GM10266 (cell line): Measurements from ENCODE around the gene DIS3L2.

Experiments used
- DNase-seq: peaks from one replicate; pipeline ENCODE4 v3.0.0; 2012; ENCODE audit errors: extremely low spot score
- CTCF ChIP-seq: IDR thresholded peaks from 2 replicates; pipeline ENCODE4 v1.5.1; 2012; ENCODE audit warnings: mild to moderate bottlenecking, low read depth; ENCODE audit not compliant: control insufficient read depth, insufficient read depth; ENCODE audit errors: missing control alignments

The DIS3L2 gene

GRCh38 chr2:232009639-232010274 is 48.2 kb downstream of the DIS3L2 start:
- DNase-seq = no peak
- no peak for TF ChIP-seq CTCF

GRCh38 chr2:232013701-232014353 is 52.3 kb downstream of the DIS3L2 start:
- TF ChIP-seq CTCF = no peak
- peak; percentile 16 for DNase-seq

GRCh38 chr2:232014681-232015080 is 53.2 kb downstream of the DIS3L2 start:
- TF ChIP-seq CTCF = no peak
- no peak for DNase-seq

- TF ChIP-seq CTCF = no peak
- DNase-seq = no peak
These were observed 56.7 kb downstream of the DIS3L2 start for GRCh38 chr2:232018181-232018580.

- no peak for TF ChIP-seq CTCF
- DNase-seq = no peak
These were observed 61.2 kb downstream of the DIS3L2 start for GRCh38 chr2:232022718-232023117.

- no peak for DNase-seq
- no peak for TF ChIP-seq CTCF
These were observed 61.9 kb downstream of the DIS3L2 start for GRCh38 chr2:232023426-232023825.

- no peak for DNase-seq
- no peak for TF ChIP-seq CTCF
These were observed 62.9 kb downstream of the DIS3L2 start for GRCh38 chr2:232024457-232024856.
